Stimulated activated CD8-positive, alpha-beta memory T cell treated with anti-CD3 and anti-CD28 coated beads, Interleukin-15, amount 100 ng/mL, for 48 hours (primary cell): ENCODE results near the gene MR1.

Experiments
- DNase-seq, 2 donors: peaks; one replicate each; pipeline ENCODE4 v3.0.0-alpha.2; 2020; ENCODE audit warnings: low read depth in 2 of 2

Gene MR1

GRCh38 chr1:181107711-181108110 is 73.9 kb downstream of the MR1 start:
- no peak for DNase-seq

GRCh38 chr1:181108304-181108867 is 74.6 kb downstream of the MR1 start:
- no peak for DNase-seq

GRCh38 chr1:181110013-181110412 is 76.2 kb downstream of the MR1 start:
- DNase-seq = no peak
